LNCAP (cell line): ENCODE data around the gene NTN1.

ENCODE experiments used
- TF ChIP-seq, protein P1 (sequence below): fragments of 450-650 bp; IDR thresholded peaks from 2 replicates; pipeline ENCODE4 v1.5.1; 2017; ENCODE audit warnings: mild to moderate bottlenecking

NTN1 gene

DNA sequence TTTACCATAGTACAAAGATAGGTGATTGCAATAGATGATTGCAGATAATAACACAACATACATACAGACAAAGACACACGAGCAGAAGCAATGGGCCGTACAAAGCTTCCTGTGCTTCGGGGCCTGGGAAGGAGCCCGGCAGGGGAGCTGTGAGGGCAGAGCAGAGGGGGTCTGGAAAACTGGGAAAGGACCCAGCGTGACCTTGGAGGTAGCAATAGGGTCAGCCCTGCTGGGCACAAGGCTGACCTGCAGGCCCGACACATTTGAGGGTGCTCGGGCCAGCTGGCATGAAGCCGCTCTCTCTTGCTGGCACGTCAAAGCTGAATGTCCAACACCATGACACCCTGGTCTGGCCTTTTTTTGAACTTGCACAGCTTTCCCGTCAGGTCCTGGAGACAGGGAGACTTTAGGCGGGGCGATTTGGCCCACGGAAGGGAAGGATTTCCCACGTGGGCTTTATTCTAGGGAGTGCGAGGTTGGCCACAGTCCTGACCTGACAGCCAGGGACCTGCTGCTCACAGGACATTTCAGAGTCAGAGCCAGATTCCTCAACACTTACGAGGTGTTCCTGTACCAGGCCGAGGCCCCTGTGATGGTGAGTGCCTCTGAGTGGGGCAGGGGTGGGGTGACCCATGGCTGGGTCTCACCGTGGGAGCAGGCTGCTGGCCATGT, 83.2 kb downstream of the NTN1 start:
- TF ChIP-seq, protein P1, sequence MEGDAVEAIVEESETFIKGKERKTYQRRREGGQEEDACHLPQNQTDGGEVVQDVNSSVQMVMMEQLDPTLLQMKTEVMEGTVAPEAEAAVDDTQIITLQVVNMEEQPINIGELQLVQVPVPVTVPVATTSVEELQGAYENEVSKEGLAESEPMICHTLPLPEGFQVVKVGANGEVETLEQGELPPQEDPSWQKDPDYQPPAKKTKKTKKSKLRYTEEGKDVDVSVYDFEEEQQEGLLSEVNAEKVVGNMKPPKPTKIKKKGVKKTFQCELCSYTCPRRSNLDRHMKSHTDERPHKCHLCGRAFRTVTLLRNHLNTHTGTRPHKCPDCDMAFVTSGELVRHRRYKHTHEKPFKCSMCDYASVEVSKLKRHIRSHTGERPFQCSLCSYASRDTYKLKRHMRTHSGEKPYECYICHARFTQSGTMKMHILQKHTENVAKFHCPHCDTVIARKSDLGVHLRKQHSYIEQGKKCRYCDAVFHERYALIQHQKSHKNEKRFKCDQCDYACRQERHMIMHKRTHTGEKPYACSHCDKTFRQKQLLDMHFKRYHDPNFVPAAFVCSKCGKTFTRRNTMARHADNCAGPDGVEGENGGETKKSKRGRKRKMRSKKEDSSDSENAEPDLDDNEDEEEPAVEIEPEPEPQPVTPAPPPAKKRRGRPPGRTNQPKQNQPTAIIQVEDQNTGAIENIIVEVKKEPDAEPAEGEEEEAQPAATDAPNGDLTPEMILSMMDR = no peak

DNA sequence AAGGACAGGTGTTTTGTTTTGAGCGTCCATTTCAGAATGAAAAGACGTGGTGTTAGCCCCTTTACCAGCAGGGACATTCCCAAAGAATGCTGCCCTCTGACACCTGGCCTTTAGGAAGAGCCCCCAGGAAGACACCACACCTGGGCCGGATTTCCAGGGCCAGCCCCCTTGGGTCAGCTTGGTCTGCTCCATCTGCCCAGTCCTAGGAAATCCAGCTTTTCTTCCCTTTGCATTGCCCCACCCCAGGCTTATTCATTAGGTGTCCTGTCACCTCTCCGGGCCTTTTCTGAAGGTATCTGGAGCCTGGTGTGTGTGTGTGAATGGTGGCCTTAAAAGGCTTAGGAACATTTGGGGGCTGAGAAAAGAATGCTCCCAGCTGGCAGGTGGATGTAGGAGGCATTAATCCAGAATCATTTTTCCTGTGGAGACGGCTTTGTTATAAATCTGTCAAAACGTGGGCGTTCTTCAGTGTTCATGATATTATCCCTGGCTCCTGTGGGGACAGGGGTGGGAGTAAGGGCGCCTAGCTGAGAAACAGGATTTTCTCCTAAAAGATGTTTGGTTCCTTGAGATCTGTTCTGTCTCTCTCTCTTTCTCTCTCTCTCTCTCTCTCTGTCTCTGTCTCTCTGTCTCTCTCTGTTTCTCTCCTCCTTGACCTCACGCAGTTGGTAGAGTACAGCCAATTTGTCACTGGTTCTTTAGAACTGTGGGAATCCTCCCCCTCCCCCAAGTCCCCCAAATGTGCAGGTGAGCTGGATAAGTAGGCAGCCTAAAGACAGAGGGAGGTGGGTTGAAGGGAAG, 84.0 kb downstream of the NTN1 start:
- TF ChIP-seq, protein P1 = no peak

DNA sequence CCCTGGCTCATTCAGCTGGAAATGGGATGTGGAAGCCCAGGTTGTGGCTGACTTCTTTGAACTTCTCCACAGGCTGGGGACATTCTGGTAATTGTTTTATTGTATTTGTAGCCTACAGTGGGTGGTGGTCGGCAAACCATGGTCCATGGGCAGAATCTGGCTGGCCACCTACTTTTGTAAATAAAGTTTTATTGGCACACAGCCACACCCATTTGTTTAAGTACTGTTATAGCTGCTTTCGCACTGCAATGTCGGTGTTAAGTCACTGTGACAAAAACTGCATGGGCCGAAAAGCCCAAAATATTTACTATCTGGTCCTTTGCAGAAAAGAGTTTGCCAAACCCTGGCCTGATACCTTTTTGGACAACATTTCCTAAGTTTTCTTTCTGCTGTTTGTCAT, 86.2 kb downstream of the NTN1 start:
- TF ChIP-seq, protein P1 = no peak

DNA sequence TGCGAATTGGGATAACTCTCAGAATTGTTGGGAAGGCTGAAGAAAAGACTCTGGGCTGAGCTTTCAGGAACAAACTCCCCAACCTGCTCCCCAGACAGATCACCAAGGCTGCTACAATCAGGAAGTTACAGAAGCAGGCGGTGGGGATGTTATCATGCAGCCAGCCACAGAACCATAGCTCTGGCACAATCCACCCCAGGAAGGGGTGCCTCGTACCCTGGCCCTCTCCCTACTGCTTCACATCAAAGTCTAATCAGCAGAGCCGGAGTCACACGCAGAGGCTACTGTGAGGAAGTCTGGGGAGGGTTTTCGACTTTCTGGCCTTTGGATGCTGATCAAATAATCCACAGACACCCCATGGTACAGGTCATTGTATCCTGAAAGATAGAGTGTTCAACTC, 86.8 kb downstream of the NTN1 start:
- TF ChIP-seq, protein P1 = no peak

DNA sequence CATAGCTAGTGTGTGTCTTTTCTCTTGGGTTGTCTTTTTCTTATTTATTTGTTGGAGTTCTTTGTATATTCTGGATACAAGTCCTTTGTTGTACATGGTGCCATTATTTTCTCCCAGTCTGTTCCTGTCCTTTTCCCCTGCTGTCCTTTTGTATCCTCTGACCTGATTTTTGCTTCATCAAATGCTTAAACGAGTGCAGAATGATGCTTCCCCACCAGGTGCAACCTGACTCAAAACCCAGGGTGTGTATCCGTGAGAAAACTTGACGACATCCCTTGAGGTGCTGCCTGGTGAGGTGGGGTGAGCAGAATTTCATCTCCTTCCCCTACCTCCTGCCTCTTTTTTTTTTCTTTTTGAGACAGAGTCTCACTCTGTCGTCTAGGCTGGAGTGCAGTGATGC, 88.6 kb downstream of the NTN1 start:
- TF ChIP-seq, protein P1 = no peak

DNA sequence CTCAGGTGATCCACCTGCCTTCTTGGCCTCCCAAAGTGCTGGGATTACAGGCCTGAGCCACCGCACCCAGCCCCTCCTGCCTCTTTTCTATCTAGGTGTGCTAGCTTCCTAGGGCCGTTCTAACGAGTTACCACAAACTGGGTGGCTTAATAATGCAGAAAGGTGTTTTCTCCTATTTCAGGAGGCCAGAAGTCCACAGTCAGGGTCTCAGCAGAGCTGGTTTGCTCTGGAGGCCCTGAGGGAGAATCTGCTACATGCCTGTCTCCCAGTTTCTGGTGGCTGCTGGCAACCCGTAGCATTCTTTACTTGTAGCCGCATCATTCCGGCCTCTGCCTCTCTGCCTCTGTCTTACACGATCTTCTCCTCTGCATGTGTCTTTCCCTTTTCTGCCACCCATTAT, 89.2 kb downstream of the NTN1 start:
- TF ChIP-seq, protein P1 = no peak

DNA sequence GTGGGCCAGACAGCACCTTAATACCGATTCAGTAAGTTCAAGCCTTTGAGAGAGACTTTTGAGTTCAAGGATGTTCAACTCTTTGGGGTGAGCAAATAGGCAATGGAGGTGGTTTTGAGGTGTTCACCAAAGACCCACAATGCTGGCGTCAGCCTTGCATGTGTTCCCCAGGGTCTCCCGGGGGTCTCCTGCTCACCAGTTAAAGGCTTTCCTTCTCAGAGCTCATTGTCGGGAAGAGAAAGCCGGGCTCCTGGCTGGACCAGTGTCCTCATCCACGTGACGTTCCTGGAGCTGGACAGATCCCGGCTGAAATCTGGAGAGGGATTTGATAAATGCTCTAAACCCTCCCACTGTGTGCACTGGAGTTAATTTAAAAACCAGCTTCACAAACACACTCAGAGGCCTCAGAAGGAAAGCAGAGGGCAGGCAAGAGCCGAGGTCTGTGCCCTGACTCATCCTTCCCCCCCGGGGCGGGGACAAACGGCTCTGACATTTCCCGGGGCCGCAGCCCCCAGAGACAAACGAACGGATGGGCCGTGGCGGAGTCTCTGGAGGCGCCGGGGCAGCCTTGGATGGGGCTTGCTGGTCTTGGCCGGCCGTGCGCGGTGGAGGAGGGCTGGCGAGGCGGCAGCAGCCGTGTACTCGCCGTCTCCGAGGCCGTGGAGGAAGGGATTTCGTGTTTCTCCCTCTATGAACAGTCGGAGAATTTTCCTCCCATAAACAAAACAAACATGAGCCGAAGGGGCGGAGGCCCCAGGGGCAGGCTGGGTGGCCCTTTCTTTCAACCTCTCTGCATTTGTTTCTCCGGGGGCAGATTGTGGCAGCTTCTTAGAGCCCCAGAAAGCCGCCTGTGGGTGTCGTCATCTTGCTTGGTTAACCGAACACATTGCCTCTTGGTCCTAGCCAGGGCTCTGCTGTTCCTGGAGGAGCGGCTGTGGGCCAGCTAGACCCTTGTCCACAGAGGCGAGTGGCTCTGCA, 94.2 kb downstream of the NTN1 start:
- TF ChIP-seq, protein P1 = no peak
